Activated effector memory CD4-positive, alpha-beta T cell treated with anti-CD3 and anti-CD28 coated beads, Interleukin-2, amount 50 U/mL, for 16 hours (primary cell): ENCODE measurements around the gene CCDC9B.

Source experiments
- DNase-seq: peaks from one replicate; pipeline ENCODE4 v3.0.0-alpha.2; 2020

CCDC9B gene

GRCh38 chr15:40344217-40344616 lies 3.5 kb upstream of the CCDC9B start:
- DNase-seq = no peak

- no peak for DNase-seq
These were observed 2.8 kb upstream of the CCDC9B start for GRCh38 chr15:40343512-40343911.

- no peak for DNase-seq
These were observed 1.9 kb upstream of the CCDC9B start for GRCh38 chr15:40342416-40343320.

GRCh38 chr15:40340038-40340739 lies 550 bp downstream of the CCDC9B start:
- DNase-seq = no peak

- no peak for DNase-seq
These were observed 1.2 kb downstream of the CCDC9B start for GRCh38 chr15:40339621-40339945.

GRCh38 chr15:40338921-40339620 lies 1.7 kb downstream of the CCDC9B start:
- DNase-seq = no peak

- peak; percentile 91 for DNase-seq
These were observed 2.6 kb downstream of the CCDC9B start for GRCh38 chr15:40338041-40338657.

- DNase-seq = no peak
These were observed 3.1 kb downstream of the CCDC9B start for GRCh38 chr15:40337597-40337996.

- no peak for DNase-seq
These were observed 4.0 kb downstream of the CCDC9B start for GRCh38 chr15:40336744-40337122.

- DNase-seq = no peak
These were observed 4.6 kb downstream of the CCDC9B start for GRCh38 chr15:40335938-40336743.

GRCh38 chr15:40334941-40335795 lies 5.6 kb downstream of the CCDC9B start:
- DNase-seq = no peak

GRCh38 chr15:40334541-40334940 lies 6.2 kb downstream of the CCDC9B start:
- DNase-seq = no peak

GRCh38 chr15:40333922-40334492 lies 6.7 kb downstream of the CCDC9B start:
- DNase-seq = no peak

- DNase-seq = no peak
These were observed 8.5 kb downstream of the CCDC9B start for GRCh38 chr15:40332113-40332781.

- DNase-seq = no peak
These were observed 9.1 kb downstream of the CCDC9B start for GRCh38 chr15:40331637-40332036.

- DNase-seq = no peak
These were observed 9.7 kb downstream of the CCDC9B start for GRCh38 chr15:40331026-40331425.

- DNase-seq = no peak
These were observed 10.3 kb downstream of the CCDC9B start for GRCh38 chr15:40330368-40330836.

- DNase-seq = no peak
These were observed 10.9 kb downstream of the CCDC9B start for GRCh38 chr15:40329804-40330203.

GRCh38 chr15:40328751-40329150 lies 12.0 kb downstream of the CCDC9B start:
- DNase-seq = no peak

GRCh38 chr15:40328176-40328575 lies 12.6 kb downstream of the CCDC9B start:
- DNase-seq = no peak
